Lower lobe of right lung (tissue), 2 donors: Measurements from ENCODE around the gene KCNV2. TPM values are rescaled to one million over a fixed set of nuclear protein-coding genes. Genes with fewer than 3 reads are reported as not detected.

Experiments
- ATAC-seq, 2 donors: fragments of 200-7000 bp; cut with Tn5 transposase; one replicate each; pipeline ENCODE4 v1.9.1; 2020 to 2022; ENCODE audit warnings: mild to moderate bottlenecking in 2 of 2, moderate library complexity in 2 of 2
- DNase-seq: peaks from one replicate; pipeline ENCODE4 v3.0.0-alpha.2; 2020
- H3K27ac ChIP-seq: fragments of 200-600 bp; one replicate; pipeline ENCODE4 v1.8.0; 2022
- H3K27me3 ChIP-seq: fragments of 200-600 bp; one replicate; pipeline ENCODE4 v1.8.0; 2022; ENCODE audit warnings: low read depth
- H3K36me3 ChIP-seq: fragments of 200-600 bp; one replicate; pipeline ENCODE4 v1.8.0; 2022; ENCODE audit warnings: mild to moderate bottlenecking
- H3K4me1 ChIP-seq: fragments of 200-600 bp; one replicate; pipeline ENCODE4 v1.8.0; 2022
- H3K4me3 ChIP-seq: fragments of 200-600 bp; one replicate; pipeline ENCODE4 v1.8.0; 2022; ENCODE audit warnings: mild to moderate bottlenecking
- H3K9me3 ChIP-seq: fragments of 200-600 bp; one replicate; pipeline ENCODE4 v1.8.0; 2022
- intact Hi-C: fragments of 100-400 bp; cut with DNase I; formaldehyde crosslinking; loops from one replicate; pipeline ENCODE4 v1.11.0; 2022
- long read RNA-seq: library from polyadenylated mRNA; unstranded; transcript quantifications from one replicate; pipeline ENCODE4 v2.0.0, GENCODE V29; 2021
- total RNA-seq: library from RNA; stranded (reverse); fragmentation: NEBNext Ultra II Directional; extraction: Animal tissue kit (Norgen Biotek cat#: 25700); gene quantifications from one replicate; pipeline ENCODE4 v1.2.1, GENCODE V29; 2021
- TF ChIP-seq, protein P1 (sequence below): fragments of 200-600 bp; IDR thresholded peaks from one replicate; pipeline ENCODE4 v1.8.0; 2022; ENCODE audit warnings: antibody characterized with exemption, mild to moderate bottlenecking
- donor health status: DM: no; HTN: yes; CAD: no; lungs with severe emphysema.

The KCNV2 gene
- not detected for total RNA-seq
- long read RNA-seq, partial matches to known transcripts, result 0 of 1 reads
- long read RNA-seq, other reads (novel, unspliced or antisense), result 1 of 1 reads

DNA sequence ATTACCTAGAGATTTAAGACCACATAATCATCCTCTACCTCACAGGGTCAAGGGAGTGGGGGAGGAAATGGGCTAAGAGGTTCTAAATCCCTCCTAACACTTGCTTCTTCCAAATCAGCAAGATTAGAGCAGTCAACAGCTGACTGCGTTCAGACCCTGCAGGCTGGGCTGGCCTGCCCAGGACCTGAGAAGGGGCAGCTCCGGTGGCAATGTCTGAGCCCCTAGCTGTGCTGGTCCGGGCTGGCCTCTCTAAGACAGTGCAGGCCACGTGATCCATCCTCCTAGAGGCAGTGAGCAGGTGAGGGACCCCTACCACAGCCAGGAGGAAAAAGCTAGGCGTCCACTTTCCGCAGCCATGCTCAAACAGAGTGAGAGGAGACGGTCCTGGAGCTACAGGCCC, at the start of gene KCNV2:
TSS of gene KCNV2 (plus strand) at position 126 of the 400 bp plus-strand sequence. CDS start at position 356, 230 bp downstream.
- H3K27ac ChIP-seq, result no peak within 1 kb of the TSS
- DNase-seq (no peak), ATAC-seq (peak in 1 of 2 donors; percentile 11)
- intact Hi-C loops, result no loop called here
- no peak within 1 kb of the TSS for H3K4me3 ChIP-seq
- no peaks in the 10 kb centered on the region for H3K27me3 ChIP-seq
- H3K9me3 ChIP-seq, result no peaks in the 10 kb centered on the region
- H3K36me3 ChIP-seq, result no peaks in the 10 kb centered on the region
- TF ChIP-seq, protein P1, sequence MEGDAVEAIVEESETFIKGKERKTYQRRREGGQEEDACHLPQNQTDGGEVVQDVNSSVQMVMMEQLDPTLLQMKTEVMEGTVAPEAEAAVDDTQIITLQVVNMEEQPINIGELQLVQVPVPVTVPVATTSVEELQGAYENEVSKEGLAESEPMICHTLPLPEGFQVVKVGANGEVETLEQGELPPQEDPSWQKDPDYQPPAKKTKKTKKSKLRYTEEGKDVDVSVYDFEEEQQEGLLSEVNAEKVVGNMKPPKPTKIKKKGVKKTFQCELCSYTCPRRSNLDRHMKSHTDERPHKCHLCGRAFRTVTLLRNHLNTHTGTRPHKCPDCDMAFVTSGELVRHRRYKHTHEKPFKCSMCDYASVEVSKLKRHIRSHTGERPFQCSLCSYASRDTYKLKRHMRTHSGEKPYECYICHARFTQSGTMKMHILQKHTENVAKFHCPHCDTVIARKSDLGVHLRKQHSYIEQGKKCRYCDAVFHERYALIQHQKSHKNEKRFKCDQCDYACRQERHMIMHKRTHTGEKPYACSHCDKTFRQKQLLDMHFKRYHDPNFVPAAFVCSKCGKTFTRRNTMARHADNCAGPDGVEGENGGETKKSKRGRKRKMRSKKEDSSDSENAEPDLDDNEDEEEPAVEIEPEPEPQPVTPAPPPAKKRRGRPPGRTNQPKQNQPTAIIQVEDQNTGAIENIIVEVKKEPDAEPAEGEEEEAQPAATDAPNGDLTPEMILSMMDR, result no peak
- no peaks in the 10 kb centered on the region for H3K4me1 ChIP-seq

DNA sequence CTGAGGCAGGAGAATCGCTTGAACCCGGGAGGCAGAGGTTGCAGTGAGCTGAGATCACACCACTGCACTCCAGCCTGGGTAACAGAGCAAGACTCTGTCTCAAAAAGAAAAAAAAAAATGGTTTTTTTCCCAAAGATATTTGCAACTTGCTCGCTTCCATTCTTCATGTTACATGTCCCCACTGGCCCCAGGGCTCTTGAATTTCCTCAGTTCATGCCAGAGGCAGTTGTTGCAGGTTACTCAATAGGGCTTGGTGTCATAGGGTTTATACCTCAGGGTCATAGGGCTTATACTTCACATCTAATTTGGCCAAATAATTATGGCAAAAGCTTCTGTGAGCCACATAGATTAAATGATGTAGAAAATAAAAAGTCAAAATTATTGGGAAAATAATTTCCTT, 44.1 kb upstream of the KCNV2 start:
- no peak overlapping the region for H3K27ac ChIP-seq
- no peaks in the 10 kb centered on the region for H3K27me3 ChIP-seq
- no peaks in the 10 kb centered on the region for H3K4me1 ChIP-seq
- ATAC-seq (no peak), DNase-seq (no peak)
- no peaks in the 10 kb centered on the region for H3K9me3 ChIP-seq
- no peak overlapping the region for H3K4me3 ChIP-seq
- intact Hi-C loops, result no loop called here
- TF ChIP-seq, protein P1, result no peak
- no peaks in the 10 kb centered on the region for H3K36me3 ChIP-seq

DNA sequence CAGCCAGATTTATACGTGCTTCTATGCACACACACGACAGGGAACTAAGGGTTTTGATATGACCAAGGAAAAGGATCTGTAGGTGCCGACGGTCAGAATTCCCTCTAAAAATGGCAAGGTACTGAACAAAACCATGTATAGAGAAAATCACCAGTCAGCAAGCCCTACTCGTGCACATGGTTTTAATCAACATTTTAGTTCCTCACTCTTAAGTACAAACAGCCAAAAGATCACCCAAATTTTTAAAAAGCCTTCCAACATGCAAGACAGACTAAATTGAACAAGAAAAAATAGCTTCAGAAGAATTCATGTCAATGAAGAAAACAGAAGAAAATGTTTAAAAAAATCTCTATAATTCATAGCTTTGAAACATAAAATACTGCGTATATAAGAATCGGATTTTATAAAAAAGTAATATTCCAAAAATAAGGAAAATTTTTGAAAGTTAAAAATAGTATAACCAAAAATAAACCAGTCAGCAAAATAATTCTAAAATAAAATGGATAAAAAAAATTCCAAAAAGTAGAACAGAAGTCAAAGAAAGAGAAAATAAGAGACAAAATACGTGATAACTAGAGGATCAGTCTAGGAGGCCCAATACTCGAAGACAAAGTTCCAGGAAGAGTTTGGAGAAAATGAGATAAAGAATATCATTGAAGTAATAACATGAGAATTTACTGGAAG, 43.0 kb upstream of the KCNV2 start:
- Histone ChIP-seq H3K9me3 (no peaks in the 10 kb centered on the region), H3K36me3 (no peaks in the 10 kb centered on the region), H3K27ac (no peak overlapping the region), H3K27me3 (no peaks in the 10 kb centered on the region), H3K4me3 (no peak overlapping the region), H3K4me1 (no peaks in the 10 kb centered on the region)
- TF ChIP-seq, protein P1, result no peak
- intact Hi-C loops, result no loop called here
- no peak for ATAC-seq
- no peak for DNase-seq

DNA sequence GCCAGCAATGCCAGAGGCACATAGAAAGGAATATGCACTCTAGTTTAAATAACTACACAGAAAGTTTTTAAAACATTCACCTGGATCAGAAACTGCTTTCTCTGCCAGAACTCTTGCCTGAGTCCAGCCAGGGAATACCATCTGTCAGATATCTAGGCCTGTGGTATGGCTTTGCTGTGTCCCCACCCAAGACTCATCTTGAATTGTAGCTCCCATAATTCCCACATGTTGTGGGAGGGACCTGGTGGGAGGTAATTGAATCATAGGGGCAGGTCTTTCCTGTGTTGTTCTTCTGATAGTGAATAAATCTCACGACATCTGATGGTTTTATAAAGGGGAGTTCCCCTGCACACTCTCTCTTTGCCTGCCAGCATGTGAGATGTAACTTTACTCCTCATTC, 41.5 kb upstream of the KCNV2 start:
- Histone ChIP-seq H3K4me1 (no peaks in the 10 kb centered on the region), H3K9me3 (no peaks in the 10 kb centered on the region), H3K4me3 (no peak overlapping the region), H3K36me3 (no peaks in the 10 kb centered on the region), H3K27ac (no peak overlapping the region), H3K27me3 (no peaks in the 10 kb centered on the region)
- DNase-seq (no peak), ATAC-seq (no peak)
- intact Hi-C loops, result no loop called here
- TF ChIP-seq, protein P1, result no peak

DNA sequence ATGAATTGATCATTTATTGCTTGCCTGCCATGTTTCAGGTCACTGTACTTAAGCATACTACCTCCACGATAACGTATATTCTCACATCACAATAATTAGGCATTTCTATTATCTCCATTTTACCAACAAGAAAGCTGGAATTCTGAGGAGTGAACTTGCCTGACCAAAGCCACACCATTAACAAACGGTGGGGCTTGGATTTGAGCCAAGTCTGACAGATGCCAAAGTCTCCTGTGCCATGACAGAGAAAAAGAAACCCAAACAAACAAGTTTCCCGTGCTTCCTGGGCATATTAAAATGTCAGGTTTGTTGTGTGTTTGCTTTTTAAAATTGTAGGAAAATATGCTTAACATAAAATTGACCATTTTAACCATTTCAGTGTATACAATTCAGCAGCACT, 40.8 kb upstream of the KCNV2 start:
- DNase-seq (no peak), ATAC-seq (no peak)
- intact Hi-C loops, result no loop called here
- Histone ChIP-seq H3K36me3 (no peaks in the 10 kb centered on the region), H3K4me3 (no peak overlapping the region), H3K27me3 (no peaks in the 10 kb centered on the region), H3K4me1 (no peaks in the 10 kb centered on the region), H3K9me3 (no peaks in the 10 kb centered on the region), H3K27ac (no peak overlapping the region)
- TF ChIP-seq, protein P1, result no peak
